GM10847 (cell line): ENCODE results near the gene ERP29.

ENCODE experiments used
- POLR2A ChIP-seq: IDR thresholded peaks from 2 replicates; pipeline ENCODE4 v1.6.1; 2011; ENCODE audit not compliant: insufficient read length; ENCODE audit errors: extremely low read depth

Gene ERP29

GRCh38 chr12:112012775-112013600, at the start of gene ERP29, which contains the start of gene TMEM116:
Gene ERP29, plus strand, starts transcription at chr12:112013426. Its CDS starts 40 bp downstream, at chr12:112013466.
Gene TMEM116, minus strand, starts transcription at chr12:112013165. Its CDS starts 7,895 bp downstream, at chr12:112005270.
- peak; percentile 69 for TF ChIP-seq POLR2A

GRCh38 chr12:111964935-111965334, 48.3 kb upstream of the ERP29 start:
- TF ChIP-seq POLR2A = no peak

- no peak for TF ChIP-seq POLR2A
These were observed 41.4 kb upstream of the ERP29 start for GRCh38 chr12:111971800-111972199.

DNA sequence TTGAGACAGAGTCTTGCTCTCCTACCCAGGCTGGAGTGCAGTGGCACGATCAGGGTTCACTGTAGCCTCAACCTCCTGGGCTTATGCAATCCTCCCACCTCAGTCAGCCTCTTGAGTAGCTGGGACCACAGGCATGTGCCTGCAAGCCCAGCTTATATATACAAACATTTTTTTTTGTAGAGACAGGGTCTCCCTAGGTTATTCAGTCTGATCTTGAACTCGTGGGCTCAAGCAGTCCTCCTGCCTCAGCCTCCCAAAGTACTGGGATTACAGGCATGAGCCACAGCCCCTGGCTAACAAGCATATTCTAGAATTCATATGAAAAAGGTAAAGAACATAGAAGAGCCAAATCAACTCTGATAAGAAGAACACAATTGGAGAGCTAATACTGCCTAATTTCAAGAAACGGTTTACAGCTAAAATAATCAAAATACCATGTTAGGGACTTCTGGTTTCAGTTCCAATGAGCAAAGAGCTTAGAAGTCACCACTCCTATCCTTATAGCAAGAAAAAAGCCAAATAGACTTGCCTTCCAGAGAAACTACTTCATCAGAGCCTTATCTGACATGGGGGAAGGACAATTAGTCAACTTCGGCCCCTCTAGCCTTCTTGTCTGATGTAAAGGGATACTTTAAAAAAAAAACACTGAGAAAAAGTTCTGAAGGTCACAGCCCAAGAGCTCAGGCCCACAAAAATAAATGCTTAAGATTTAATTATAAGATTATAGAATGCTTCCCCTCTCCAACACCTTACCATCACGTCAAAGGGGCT, 37.9 kb upstream of the ERP29 start:
- no peak for TF ChIP-seq POLR2A

- no peak for TF ChIP-seq POLR2A
These were observed 36.9 kb upstream of the ERP29 start for GRCh38 chr12:111976291-111976690.

DNA sequence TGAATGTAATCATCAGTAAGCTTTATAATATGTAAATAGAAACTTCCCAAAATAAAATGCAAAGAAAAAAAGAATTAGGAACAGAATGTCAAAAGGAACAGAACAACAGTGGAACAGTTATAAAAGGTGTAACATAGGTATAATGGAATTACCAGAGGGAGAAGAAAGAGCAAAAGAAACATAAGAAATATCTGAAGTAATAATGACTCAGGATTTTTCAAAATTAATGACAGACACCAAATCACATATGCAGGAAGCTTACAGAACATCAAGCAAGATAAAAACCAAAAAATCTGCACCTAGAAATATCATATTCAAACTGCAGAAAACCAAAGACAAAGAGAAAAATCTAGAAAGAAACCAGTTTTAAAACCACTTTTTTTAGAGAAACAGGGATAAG, 36.4 kb upstream of the ERP29 start:
- TF ChIP-seq POLR2A = no peak

DNA sequence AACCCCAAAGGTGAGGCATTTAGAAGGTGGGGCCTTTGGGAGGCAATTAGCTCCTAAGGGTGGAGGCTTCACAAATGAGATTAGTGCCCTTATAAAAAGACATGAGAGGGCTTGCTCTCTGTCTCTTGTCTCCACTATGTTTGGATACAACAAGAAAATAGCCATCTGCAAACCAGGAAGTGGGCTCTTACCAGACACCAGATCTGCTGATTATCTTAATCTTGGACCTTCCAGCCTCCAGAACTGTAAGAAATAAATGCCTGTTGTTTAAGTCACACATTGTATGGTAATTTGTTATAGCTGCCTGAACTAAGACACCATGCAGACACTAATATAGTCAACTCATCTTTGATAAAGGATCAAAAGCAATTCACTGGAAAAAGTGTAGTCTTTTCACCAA, 34.7 kb upstream of the ERP29 start:
- no peak for TF ChIP-seq POLR2A

GRCh38 chr12:111980598-111980997, 32.6 kb upstream of the ERP29 start:
- TF ChIP-seq POLR2A = no peak

GRCh38 chr12:111981987-111982386, 31.2 kb upstream of the ERP29 start:
- TF ChIP-seq POLR2A = no peak

- no peak for TF ChIP-seq POLR2A
These were observed 28.4 kb upstream of the ERP29 start for GRCh38 chr12:111984820-111985219.

DNA sequence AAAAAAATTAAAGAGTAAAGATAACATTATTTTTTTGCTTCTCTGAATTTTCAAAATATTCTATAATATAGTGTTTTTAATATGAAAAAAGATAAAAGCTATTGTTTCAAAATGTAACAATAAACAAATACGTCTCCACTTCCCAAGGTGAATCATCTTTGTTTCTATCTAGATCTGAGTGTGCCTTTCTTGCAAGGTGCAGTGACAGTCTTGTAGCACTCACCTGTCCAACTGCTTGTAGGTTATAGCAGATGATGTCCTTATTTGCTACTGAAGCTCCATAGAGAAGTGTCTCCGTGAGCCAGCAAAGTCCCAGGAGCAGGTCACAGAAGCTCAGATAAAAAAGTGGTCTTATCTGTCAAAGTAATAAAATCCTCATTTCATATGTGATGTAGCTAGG, 21.7 kb upstream of the ERP29 start:
- TF ChIP-seq POLR2A = no peak

- TF ChIP-seq POLR2A = no peak
These were observed 21.3 kb upstream of the ERP29 start for GRCh38 chr12:111991946-111992345.

DNA sequence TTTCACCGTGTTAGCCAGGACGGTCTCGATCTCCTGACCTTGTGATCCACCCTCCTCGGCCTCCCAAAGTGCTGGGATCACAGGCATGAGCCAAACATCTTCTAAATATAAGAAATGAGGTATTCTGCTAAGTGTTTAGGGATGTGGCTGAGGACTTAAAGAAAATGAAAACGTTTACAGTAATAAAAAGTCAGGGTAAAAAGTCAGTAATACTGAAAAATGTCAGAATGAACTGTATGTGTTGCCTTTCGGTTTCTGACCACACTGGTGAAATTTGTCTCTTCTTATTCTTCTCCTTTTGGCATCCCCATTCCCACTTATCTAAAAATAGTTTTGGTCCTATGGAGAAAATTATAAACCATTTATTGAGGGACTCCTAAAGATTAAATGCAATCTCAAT, 20.8 kb upstream of the ERP29 start:
- no peak for TF ChIP-seq POLR2A

DNA sequence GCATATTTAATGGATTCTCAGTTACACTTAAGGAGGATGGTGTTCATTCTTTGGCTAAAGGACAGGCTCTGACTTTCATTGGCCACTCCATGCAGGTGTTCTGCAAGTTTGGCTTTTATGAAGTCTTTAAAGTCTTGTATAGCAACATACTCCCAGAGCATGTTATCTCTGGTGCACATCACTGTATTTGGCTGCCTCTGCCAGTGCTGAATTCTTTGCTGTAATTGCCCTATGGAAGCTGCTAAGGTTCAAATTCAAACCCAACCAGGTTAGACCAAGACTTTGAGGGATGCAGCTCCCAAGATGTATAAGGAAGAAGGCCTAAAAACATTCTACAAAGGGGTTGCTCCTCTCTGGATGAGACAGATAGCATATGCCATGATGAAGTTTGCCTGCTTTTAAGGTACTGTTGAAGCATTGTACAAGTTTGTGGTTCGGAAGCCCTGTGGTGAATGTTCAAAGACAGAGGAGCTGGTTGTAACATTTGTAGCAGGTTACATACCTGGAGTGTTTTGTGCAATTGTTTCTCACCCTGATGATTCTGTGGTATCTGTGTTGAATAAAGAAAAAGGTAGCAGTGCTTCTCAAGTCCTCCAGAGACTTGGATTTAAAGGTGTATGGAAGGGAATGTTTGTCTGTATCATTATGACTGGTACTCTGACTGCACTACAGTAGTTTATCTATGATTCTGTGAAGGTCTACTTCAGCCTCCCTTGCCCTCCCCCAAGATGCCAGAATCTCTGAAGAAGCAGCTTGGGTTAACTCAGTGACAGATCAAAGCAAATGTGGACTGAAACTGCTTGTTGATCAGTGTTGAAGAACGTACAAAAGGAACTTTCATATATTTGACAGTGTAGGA, 19.7 kb upstream of the ERP29 start:
- TF ChIP-seq POLR2A = no peak

GRCh38 chr12:111995782-111996480, 17.3 kb upstream of the ERP29 start:
- no peak for TF ChIP-seq POLR2A
